HG03039 (cell line): ENCODE measurements around the gene RBM10.

ENCODE experiments used
- ATAC-seq: cut with Tn5 transposase; IDR thresholded peaks from one replicate; pipeline ENCODE4 v1.9.1; 2021; ENCODE audit warnings: mild to moderate bottlenecking, moderate library complexity; ENCODE audit not compliant: unreplicated experiment

RBM10 gene

DNA sequence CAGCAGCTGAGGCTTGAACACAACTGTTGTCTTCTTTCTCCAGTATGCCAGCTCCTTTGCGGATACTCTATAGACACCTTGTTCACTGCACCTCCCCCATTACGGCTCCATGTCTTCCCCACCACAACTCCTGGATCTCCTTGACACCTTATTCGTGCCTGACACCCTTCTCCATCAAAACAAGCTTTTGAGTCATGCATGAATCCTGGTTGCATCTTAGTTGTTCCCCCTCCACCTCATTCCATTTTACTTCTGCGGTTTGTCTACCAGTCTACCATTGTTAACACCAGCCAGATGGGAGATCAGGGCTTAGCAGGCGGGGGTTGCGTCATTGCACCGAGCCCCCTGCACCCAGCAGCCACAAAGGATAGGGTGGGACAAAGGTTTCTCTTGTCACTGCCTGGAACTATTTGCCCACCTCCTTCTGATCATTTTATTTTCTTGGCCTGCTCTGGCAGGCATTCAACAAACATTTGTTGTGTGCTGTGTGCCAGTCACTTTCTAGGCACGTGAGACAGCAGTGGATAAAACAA, 71.4 kb downstream of the RBM10 start:
- ATAC-seq: no peak

DNA sequence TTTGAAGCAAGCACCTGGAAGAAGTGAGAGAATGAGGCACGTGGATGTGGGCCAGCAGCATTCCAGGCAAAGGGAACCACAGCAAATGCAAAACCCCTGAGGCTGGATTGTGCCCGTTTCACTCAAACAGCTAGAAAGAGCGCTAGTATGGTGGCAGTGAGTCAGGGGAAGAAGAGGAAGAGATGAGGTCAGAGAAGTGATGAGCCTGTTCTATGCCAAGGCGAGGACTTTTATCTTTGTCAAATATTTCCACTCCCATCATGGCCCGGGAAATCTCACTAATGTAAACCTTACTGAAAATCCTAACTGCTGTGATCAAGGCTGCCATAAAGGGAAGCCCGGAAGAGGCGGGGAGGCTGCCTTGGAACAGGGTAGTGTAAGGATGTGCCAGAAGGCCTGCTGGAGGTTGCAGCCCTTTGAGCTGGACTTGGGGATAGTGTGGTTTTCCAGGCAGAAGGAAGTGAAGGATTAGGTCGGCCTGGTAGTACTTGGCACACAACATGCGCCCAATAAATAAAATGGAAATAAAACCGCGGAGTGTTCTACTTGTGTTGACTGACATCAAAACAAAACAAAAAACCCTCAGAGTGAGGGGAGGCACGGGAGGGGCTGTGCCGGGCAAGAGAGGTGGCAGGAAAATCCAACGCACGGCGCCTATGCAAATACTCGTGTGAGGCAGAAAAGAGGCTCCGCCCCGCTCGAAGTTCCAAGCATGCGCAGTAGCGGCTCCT, 72.3 kb downstream of the RBM10 start:
- ATAC-seq: no peak

- ATAC-seq: peak; percentile 85
Observed at GRCh38 chrX:47217852-47218279, 72.8 kb downstream of the RBM10 start.

GRCh38 chrX:47218280-47218919, 73.4 kb downstream of the RBM10 start, which contains the start of gene CDK16:
CDK16 (plus strand) TSS chrX:47218681; CDS start chrX:47223558, 4,877 bp downstream.
- ATAC-seq: peak; percentile 23

DNA sequence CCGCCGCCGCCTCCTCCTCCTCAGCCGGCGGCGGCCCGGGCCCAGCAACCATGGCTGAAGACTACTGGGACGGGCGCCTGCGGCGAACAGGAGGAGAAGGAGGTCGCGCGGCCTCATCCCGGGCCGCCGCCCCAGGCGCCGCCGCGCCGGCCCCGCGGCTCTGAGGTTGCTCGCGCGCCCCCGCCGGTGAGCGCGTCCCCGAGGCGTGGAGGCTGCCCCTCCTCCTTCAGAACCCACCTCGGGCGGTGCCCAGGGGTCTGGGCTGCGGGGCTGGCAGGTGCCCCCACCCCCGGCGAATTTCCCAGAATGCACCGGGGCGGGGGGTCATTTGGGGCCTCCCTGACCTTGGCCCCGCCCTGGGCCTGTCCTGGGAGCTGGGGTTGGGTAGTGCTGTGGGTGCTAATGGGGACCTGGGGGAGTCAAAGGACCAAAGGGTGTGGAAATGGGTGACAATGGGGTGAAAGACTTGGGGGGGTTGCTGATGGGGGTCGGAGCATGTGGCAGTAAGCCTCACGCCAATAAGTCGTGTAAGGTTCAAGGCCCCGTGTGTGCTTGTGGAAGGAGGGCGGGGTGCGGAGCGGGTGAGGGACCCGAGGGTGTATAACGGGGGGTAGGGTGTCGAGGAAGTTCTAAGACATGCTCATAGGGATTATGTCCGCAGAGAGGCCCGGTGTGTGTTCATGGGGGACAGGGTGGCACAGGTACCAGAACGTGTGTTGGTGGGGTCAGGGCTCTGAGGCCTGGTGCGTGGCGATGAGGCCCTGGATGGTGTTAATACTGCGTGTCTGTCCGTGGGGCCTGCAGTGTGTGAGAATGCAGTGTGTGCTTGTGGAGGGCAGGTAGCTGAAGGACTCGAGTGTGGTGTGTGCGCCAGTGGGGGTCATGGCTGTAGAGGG, 74.1 kb downstream of the RBM10 start:
- no peak for ATAC-seq

DNA sequence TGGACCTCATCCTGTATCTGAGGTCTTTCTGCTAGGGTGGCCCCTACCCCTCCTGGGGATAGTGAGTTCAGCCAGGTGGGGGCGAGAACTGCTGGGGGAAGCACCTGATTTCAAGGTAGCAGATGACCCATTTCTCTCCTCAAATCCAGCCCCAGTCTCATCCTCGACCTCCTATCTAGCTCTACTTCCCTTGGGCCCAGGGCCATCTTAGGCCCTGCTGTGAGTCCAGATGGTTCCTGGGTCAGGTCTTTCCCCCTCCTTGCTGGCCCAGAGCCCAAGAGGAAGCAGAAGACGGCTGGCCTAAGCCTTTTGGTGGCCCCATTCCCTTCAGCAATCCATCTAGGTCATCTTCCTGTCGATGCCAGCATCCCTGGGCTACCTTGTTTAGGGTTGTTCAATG, 76.7 kb downstream of the RBM10 start:
- no peak for ATAC-seq

- no peak for ATAC-seq
Observed at GRCh38 chrX:47222751-47223350, 77.8 kb downstream of the RBM10 start.

GRCh38 chrX:47223476-47224250, 78.6 kb downstream of the RBM10 start:
- no peak for ATAC-seq

DNA sequence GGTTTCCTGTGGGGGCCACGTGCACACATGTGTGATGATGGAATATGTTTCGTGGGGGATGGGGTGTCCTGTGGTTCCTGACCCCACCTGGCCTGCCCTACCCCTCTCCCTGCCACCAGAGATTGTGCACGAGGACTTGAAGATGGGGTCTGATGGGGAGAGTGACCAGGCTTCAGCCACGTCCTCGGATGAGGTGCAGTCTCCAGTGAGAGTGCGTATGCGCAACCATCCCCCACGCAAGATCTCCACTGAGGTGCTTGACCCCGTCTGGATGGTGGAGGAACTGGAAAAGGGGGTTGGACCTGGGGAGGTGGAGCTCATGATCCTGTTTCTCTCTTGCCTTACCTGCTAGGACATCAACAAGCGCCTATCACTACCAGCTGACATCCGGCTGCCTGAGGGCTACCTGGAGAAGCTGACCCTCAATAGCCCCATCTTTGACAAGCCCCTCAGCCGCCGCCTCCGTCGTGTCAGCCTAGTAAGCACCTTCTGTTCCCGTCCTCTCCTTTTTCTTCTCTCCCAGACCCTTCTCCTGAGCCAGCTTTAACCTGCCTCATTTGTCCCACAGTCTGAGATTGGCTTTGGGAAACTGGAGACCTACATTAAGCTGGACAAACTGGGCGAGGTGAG, 79.4 kb downstream of the RBM10 start:
- ATAC-seq: no peak

DNA sequence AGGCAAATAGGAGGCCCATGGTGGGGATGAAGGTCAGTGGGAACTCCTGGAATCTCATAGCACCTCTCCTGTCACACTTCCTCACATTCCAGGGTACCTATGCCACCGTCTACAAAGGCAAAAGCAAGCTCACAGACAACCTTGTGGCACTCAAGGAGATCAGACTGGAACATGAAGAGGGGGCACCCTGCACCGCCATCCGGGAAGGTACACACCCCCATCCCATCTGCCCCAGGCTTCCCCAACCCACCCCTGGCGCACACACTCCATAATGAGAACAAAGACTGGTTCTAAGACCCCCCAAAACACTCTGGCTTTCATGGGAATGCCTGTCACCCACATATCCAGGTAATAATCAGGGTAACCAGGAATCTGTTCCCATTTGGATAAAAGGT, 79.9 kb downstream of the RBM10 start:
- ATAC-seq: no peak

- no peak for ATAC-seq
Observed at GRCh38 chrX:47226071-47226470, 81.0 kb downstream of the RBM10 start.

DNA sequence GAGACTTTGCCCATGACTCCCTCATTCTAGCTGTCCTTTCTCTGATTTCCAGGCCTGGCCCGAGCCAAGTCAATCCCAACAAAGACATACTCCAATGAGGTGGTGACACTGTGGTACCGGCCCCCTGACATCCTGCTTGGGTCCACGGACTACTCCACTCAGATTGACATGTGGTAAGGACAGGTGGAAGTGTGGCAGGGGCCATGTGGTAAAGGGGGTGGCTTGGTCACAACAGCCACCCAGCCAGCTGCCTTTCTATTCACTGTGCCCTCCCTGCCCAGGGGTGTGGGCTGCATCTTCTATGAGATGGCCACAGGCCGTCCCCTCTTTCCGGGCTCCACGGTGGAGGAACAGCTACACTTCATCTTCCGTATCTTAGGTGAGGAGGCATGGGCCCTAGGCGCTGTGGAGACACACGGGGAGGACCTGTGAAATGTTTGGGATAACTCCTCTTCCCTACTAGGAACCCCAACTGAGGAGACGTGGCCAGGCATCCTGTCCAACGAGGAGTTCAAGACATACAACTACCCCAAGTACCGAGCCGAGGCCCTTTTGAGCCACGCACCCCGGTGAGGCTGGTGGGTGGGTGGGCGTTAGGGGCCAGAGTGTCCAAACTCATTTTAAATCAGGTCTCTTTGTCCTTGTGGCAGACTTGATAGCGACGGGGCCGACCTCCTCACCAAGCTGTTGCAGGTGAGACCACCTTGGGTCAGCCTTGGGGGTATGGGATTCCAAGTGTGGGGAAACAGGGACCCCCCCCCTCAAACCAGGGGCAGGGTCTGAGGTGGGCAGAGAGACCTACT, 81.7 kb downstream of the RBM10 start:
- ATAC-seq: no peak

DNA sequence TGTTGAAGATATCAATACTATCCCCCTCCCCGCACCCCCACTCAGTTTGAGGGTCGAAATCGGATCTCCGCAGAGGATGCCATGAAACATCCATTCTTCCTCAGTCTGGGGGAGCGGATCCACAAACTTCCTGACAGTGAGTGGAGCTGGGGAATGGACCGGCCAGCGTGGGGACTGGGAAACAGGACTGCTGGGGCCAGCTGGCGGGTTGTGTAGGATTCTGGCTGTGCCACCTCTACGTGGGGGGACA, 82.2 kb downstream of the RBM10 start:
- no peak for ATAC-seq

DNA sequence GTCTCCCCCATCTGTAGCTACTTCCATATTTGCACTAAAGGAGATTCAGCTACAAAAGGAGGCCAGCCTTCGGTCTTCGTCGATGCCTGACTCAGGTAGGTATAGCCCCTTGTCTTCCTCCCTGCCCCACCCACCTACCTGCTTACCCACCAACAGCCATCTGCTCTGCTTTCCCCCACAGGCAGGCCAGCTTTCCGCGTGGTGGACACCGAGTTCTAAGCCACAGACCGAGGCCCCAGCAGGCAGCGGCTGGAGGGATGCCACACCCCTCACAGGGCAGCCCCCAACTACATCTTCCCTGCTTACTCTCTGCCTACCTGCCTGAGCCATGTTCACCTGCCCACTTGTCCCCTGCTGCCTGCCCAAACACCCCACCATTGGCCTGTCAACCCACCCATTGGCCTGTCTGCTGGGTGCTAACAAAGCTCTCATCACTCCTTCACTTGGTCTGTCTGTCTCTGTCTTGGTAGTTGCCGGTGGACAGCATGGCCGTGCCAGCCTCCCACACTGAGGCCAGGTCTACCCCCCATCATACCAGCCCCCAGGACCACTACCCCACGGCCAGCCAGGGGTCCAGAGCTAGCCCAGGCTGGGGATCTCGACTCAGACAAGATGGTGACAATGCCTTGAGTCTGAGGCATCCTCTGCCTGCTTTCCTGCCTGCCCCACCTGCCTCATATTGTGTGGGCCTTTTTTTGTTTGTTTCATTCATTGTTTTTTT, 83.7 kb downstream of the RBM10 start:
- ATAC-seq: no peak

DNA sequence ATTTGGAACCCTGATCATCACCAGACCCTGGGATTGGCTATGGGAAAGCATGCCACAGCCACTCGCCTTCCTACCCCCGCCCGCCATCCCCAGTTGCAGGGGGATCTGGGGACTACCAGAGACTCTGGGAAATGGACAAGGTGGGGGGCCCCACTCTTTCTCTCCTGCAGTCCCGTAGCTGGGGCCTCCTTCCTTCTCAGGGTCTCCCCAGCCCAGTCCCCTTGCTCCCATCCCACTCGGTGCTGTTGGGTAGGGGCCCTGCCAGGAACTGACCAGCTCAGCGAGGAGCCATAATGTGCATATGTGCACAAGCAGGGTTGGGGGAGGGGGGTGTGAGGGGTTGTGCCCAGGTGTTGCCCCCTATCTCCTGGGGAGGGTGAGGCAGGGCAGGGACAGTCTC, 84.4 kb downstream of the RBM10 start:
- no peak for ATAC-seq

DNA sequence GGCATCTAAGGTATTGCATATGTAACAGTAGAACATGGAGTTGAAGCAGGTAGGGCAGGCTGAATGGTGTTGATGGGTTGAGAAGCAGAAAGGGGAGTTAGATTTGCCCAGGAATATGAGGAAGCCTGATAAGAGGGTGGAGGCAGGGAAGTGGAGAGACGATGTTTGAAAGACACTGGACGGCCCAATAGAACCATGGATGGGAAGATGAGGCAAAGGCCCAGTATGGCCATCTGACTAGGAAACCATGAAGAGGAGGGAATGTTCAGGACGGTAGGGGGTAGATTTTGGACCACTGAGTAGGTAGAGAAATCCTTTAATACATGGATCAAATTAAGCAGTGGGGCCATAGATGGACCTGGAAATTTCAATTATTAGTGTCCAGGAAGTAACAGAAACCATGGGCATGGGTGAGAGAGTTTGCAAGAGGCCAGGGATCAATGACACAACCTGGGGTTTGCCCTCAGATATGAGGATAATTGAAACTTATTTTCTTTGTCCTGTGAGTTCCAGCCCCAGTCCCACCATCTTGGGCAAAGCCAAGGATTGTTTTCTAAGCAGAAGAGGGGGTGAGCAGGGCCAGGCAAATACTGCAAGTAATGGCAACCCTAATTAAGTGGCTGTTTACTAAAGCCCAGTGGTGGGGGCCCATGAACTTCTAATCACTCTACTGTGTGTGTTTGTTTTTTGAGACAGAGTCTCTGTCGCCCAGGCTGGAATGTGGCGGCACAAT, 85.3 kb downstream of the RBM10 start:
- ATAC-seq: no peak

DNA sequence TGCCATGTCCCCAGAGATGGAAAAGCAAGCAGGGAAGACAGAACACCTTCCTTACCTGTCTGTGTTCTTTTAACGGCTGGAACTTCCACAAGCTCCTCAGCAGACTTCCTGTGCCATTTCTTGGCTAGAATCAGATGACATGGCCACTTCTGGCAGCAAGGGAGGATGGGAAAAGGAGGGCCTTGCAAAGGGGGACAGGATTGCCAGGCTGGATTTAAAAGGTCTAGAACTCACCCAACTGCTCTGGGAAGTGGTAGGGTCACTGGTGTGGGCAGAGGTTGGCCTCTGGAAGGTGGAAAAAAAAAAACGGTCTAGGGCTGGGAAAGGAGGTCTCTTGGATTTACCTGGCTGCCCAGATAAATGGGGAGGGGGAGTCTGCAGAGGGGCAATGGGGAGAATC, 86.1 kb downstream of the RBM10 start:
- ATAC-seq: no peak
